Mucosa of descending colon (tissue), 3 donors: ENCODE data around the gene TRPM3. TPM values are rescaled to one million over a fixed set of nuclear protein-coding genes. Genes with fewer than 3 reads are reported as not detected.

Experiments
- ATAC-seq: fragments of 200-7000 bp; cut with Tn5 transposase; one replicate; pipeline ENCODE4 v1.9.1; 2020; ENCODE audit warnings: mild to moderate bottlenecking, moderate library complexity
- DNase-seq, 3 donors: peaks; one replicate each; pipeline ENCODE4 v3.0.0-alpha.2; 2020
- H3K36me3 ChIP-seq: fragments of 200-600 bp; one replicate; pipeline ENCODE4 v1.8.0; 2021; ENCODE audit warnings: low read depth, mild to moderate bottlenecking
- H3K4me1 ChIP-seq: fragments of 200-600 bp; one replicate; pipeline ENCODE4 v1.8.0; 2021; ENCODE audit warnings: low read depth, mild to moderate bottlenecking
- H3K4me3 ChIP-seq: fragments of 200-600 bp; one replicate; pipeline ENCODE4 v1.8.0; 2021; ENCODE audit warnings: mild to moderate bottlenecking
- H3K9me3 ChIP-seq: fragments of 200-600 bp; one replicate; pipeline ENCODE4 v1.8.0; 2021; ENCODE audit warnings: mild to moderate bottlenecking
- CTCF ChIP-seq: fragments of 200-600 bp; IDR thresholded peaks from one replicate; pipeline ENCODE4 v1.8.0; 2022; ENCODE audit warnings: antibody characterized with exemption, mild to moderate bottlenecking
- intact Hi-C, 2 donors: fragments of 100-400 bp; cut with DNase I in 1 of 2; cut with micrococcal nuclease in 1 of 2; formaldehyde crosslinking; loops; one replicate each; pipeline versions ENCODE4 v1.11.0 to v1.11.1; 2022; cut with DNase I, micrococcal nuclease
- total RNA-seq, 3 donors: library from RNA; stranded (reverse); fragmentation: NEBNext Ultra II Directional in 2 of 3; extraction: Animal tissue kit (Norgen Biotek cat#: 25700) in 2 of 3; gene quantifications; one replicate each; pipeline versions ENCODE4 v1.2.1 to v1.2.4, GENCODE V29; 2021 to 2023
- donor health status: DM: no; HTN: no; CAD: no; lungs with moderate emphysema.
- donor health status: DM: no; HTN: no; CAD: no.
- donor health status: DM: no; HTN: yes; CAD: no.

The TRPM3 gene
- total RNA-seq, 3 donors from 2014 or later = 0.29 to 0.55 (median 0.51) TPM

DNA sequence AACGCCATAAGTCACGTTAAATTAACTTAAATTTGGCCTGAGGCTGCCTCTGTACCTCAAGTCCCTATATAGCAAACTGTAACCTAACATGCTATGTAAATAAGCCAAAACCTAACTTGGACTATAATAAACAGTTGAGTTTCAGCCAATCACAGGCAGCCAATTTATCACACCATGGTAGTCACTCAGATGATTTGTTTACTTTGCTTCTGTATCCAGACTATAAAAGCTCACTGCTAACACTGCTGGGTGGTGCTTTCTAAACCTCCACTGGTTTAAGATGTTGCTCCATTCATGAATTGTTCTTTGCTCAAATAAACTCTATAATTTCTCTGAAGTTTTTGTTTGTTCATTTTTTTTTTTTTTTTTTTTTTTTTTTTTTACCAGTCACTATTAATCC, 62.8 kb downstream of the TRPM3 start:
- peak in 1 of 3 donors; percentile 54 for DNase-seq
- TF ChIP-seq CTCF = no peak
- Histone ChIP-seq H3K9me3 (no peaks in the 10 kb centered on the region), H3K4me3 (no peak overlapping the region), H3K4me1 (peaks cover 7% of the 10 kb centered on the region), H3K36me3 (no peaks in the 10 kb centered on the region)
- intact Hi-C loops = no loop called here
- peak; percentile 93 for ATAC-seq

- ATAC-seq (no peak), DNase-seq (no peak)
- Histone ChIP-seq H3K9me3 (no peaks in the 10 kb centered on the region), H3K4me1 (no peaks in the 10 kb centered on the region), H3K4me3 (no peak overlapping the region), H3K36me3 (no peaks in the 10 kb centered on the region)
- TF ChIP-seq CTCF = no peak
- intact Hi-C loops = no loop called here
Observed at GRCh38 chr9:71052287-71052686, 69.1 kb downstream of the TRPM3 start.

DNA sequence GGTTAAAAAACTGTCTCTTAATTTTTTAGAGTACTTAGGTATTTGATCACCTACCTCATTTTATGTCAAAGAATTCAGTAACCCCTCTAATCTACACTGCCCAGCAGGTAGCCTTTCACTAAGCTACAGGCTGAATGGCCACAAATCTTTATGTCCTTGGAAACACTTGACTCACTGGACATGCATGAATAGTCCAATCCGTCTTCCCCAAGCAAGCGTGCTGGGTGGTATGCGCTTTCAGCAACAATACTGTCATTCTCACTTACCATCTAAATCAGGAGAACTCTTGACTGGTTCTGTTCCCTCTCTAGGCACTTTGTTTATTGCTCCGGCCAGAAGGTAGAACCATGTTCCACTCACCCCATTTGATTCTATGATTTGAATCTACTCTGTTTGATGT, 73.1 kb downstream of the TRPM3 start:
- no peak for TF ChIP-seq CTCF
- ATAC-seq (no peak), DNase-seq (no peak)
- intact Hi-C loops = no loop called here
- H3K4me3 ChIP-seq = no peak overlapping the region
- H3K36me3 ChIP-seq = no peaks in the 10 kb centered on the region
- no peaks in the 10 kb centered on the region for H3K9me3 ChIP-seq
- no peaks in the 10 kb centered on the region for H3K4me1 ChIP-seq

- no peak overlapping the region for H3K4me3 ChIP-seq
- H3K4me1 ChIP-seq = no peaks in the 10 kb centered on the region
- DNase-seq (no peak), ATAC-seq (no peak)
- H3K9me3 ChIP-seq = no peaks in the 10 kb centered on the region
- no peak for TF ChIP-seq CTCF
- H3K36me3 ChIP-seq = no peaks in the 10 kb centered on the region
- intact Hi-C loops = no loop called here
Observed at GRCh38 chr9:71042448-71042990, 78.9 kb downstream of the TRPM3 start.

GRCh38 chr9:71037521-71037920, 83.9 kb downstream of the TRPM3 start:
- Histone ChIP-seq H3K4me1 (no peaks in the 10 kb centered on the region), H3K9me3 (no peaks in the 10 kb centered on the region), H3K36me3 (no peaks in the 10 kb centered on the region), H3K4me3 (no peak overlapping the region)
- ATAC-seq (no peak), DNase-seq (no peak)
- no peak for TF ChIP-seq CTCF
- intact Hi-C loops = no loop called here

- no peak for ATAC-seq
- peak in 1 of 3 donors; percentile 16 for DNase-seq
- Histone ChIP-seq H3K4me3 (no peak overlapping the region), H3K4me1 (no peaks in the 10 kb centered on the region), H3K36me3 (no peaks in the 10 kb centered on the region), H3K9me3 (no peaks in the 10 kb centered on the region)
- intact Hi-C loops = no loop called here
- TF ChIP-seq CTCF = no peak
Observed at GRCh38 chr9:71036501-71036900, 84.9 kb downstream of the TRPM3 start.
